Smooth muscle cell (in vitro differentiated cells): ENCODE data around the gene SLIT3. TPM values are rescaled to one million over a fixed set of nuclear protein-coding genes. Genes with fewer than 3 reads are reported as not detected.

Experiments used
- DNase-seq: peaks from one replicate; lab custom pipeline; 2025; ENCODE audit not compliant: unreplicated experiment; lab: John Stamatoyannopoulos, UW
- H2AFZ ChIP-seq: fragments of 200-600 bp; sonication (generic); 2 replicates; pipeline ENCODE4 v1.6.0; 2016; ENCODE audit warnings: antibody characterized with exemption, low read depth, mild to moderate bottlenecking
- H3F3A ChIP-seq: fragments of 200-600 bp; sonication (generic); 2 replicates; pipeline ENCODE4 v1.6.0; 2017; ENCODE audit warnings: antibody characterized with exemption, low read depth
- H3K27ac ChIP-seq: fragments of 200-600 bp; sonication (generic); 2 replicates; pipeline ENCODE4 v1.5.1; 2016; ENCODE audit warnings: low read depth, mild to moderate bottlenecking
- H3K27me3 ChIP-seq: fragments of 200-600 bp; sonication (generic); 2 replicates; pipeline ENCODE4 v1.6.1; 2016; ENCODE audit warnings: low read depth, mild to moderate bottlenecking
- H3K36me3 ChIP-seq: fragments of 200-600 bp; sonication (generic); 2 replicates; pipeline ENCODE4 v1.5.1; 2016; ENCODE audit warnings: low read depth
- H3K4me1 ChIP-seq: fragments of 200-600 bp; sonication (generic); 2 replicates; pipeline ENCODE4 v1.5.1; 2016; ENCODE audit warnings: low read depth
- H3K4me2 ChIP-seq: fragments of 200-600 bp; sonication (generic); 2 replicates; pipeline ENCODE4 v1.6.0; 2016; ENCODE audit warnings: mild to moderate bottlenecking
- H3K4me3 ChIP-seq: fragments of 200-600 bp; sonication (generic); 2 replicates; pipeline ENCODE4 v1.5.1; 2016; ENCODE audit warnings: mild to moderate bottlenecking
- H3K79me2 ChIP-seq: fragments of 200-600 bp; sonication (generic); 2 replicates; pipeline ENCODE4 v1.6.0; 2016; ENCODE audit warnings: low read depth, mild to moderate bottlenecking
- H3K9ac ChIP-seq: fragments of 200-600 bp; sonication (generic); 2 replicates; pipeline ENCODE4 v1.6.0; 2016; ENCODE audit warnings: low read depth
- H3K9me3 ChIP-seq: fragments of 200-600 bp; sonication (generic); replicated peaks from 2 replicates; pipeline ENCODE4 v1.5.1; 2016; ENCODE audit warnings: low read depth
- H4K20me1 ChIP-seq: fragments of 200-600 bp; sonication (generic); 2 replicates; pipeline ENCODE4 v1.6.0; 2016; ENCODE audit warnings: low read depth
- CTCF ChIP-seq: fragments of 200-600 bp; sonication (generic); IDR thresholded peaks from 2 replicates; pipeline ENCODE4 v1.5.1; 2017; ENCODE audit warnings: borderline replicate concordance, mild to moderate bottlenecking, antibody characterized with exemption; ENCODE audit not compliant: insufficient read depth, poor library complexity, severe bottlenecking
- WGBS: methylation state at CpG from one replicate; pipeline ENCODE4 v1.1.7; 2016; ENCODE audit warnings: low lambda C conversion rate; 5-methylcytosine and 5-hydroxymethylcytosine counted together
- polyA plus RNA-seq: library from polyadenylated mRNA; unstranded; fragments of >200 nt; fragmentation: Nextera tagmentation; extraction: Ambion mirVana; gene quantifications from 2 replicates; pipeline ENCODE4 v1.2.1, GENCODE V29; 2016
- total RNA-seq: library from RNA; depleted of rRNA; stranded (reverse); fragments of >200 nt; gene quantifications from 2 replicates; pipeline ENCODE4 v1.2.3, GENCODE V29; 2014

The SLIT3 gene
- total and polyA plus RNA-seq, 2 experiments from 2014 or later: 25.4 to 29.5 TPM

GRCh38 chr5:169202969-169203368, 98.0 kb downstream of the SLIT3 start:
- Histone ChIP-seq H3K36me3 (no peaks in the 10 kb centered on the region), H3K9me3 (no peaks in the 10 kb centered on the region), H3K27ac (no peak overlapping the region), H3K4me2 (no peak overlapping the region), H3K4me1 (no peaks in the 10 kb centered on the region), H3K79me2 (no peaks in the 10 kb centered on the region), H3K9ac (no peak overlapping the region), H4K20me1 (no peaks in the 10 kb centered on the region), H2AFZ (no peak overlapping the region), H3K27me3 (no peaks in the 10 kb centered on the region), H3K4me3 (no peak overlapping the region), H3F3A (no peaks in the 10 kb centered on the region)
- 95% methylated on average over 3 of the region's 3 CpGs for WGBS
- no peak for DNase-seq
- no peak for TF ChIP-seq CTCF

- no peaks in the 10 kb centered on the region for H3K4me1 ChIP-seq
- no peak for DNase-seq
- no peaks in the 10 kb centered on the region for H3K27me3 ChIP-seq
- no peak overlapping the region for H3K27ac ChIP-seq
- TF ChIP-seq CTCF: no peak
- no peaks in the 10 kb centered on the region for H4K20me1 ChIP-seq
- H3K79me2 ChIP-seq: no peaks in the 10 kb centered on the region
- no peaks in the 10 kb centered on the region for H3K36me3 ChIP-seq
- H2AFZ ChIP-seq: no peak overlapping the region
- no peak overlapping the region for H3K4me2 ChIP-seq
- H3K9ac ChIP-seq: no peak overlapping the region
- no peaks in the 10 kb centered on the region for H3F3A ChIP-seq
- H3K9me3 ChIP-seq: no peaks in the 10 kb centered on the region
- H3K4me3 ChIP-seq: no peak overlapping the region
Observed at GRCh38 chr5:169201597-169201996, 99.3 kb downstream of the SLIT3 start.

GRCh38 chr5:169200125-169200778, 100.7 kb downstream of the SLIT3 start:
- WGBS: 74% methylated on average over 5 of the region's 6 CpGs
- no peaks in the 10 kb centered on the region for H3K79me2 ChIP-seq
- no peak overlapping the region for H3K9ac ChIP-seq
- no peak overlapping the region for H3K4me3 ChIP-seq
- no peaks in the 10 kb centered on the region for H3F3A ChIP-seq
- H2AFZ ChIP-seq: no peak overlapping the region
- TF ChIP-seq CTCF: no peak
- H3K4me2 ChIP-seq: no peak overlapping the region
- H4K20me1 ChIP-seq: peaks cover under 1% of the 10 kb centered on the region
- H3K27ac ChIP-seq: no peak overlapping the region
- H3K36me3 ChIP-seq: no peaks in the 10 kb centered on the region
- no peaks in the 10 kb centered on the region for H3K9me3 ChIP-seq
- H3K27me3 ChIP-seq: no peaks in the 10 kb centered on the region
- no peaks in the 10 kb centered on the region for H3K4me1 ChIP-seq
- DNase-seq: no peak

- Histone ChIP-seq H2AFZ (no peak overlapping the region), H4K20me1 (peaks cover 4% of the 10 kb centered on the region), H3K4me1 (no peaks in the 10 kb centered on the region), H3K27me3 (no peaks in the 10 kb centered on the region), H3K36me3 (no peaks in the 10 kb centered on the region), H3K9me3 (no peaks in the 10 kb centered on the region), H3K9ac (no peak overlapping the region), H3K27ac (no peak overlapping the region), H3K79me2 (no peaks in the 10 kb centered on the region), H3F3A (no peaks in the 10 kb centered on the region), H3K4me3 (no peak overlapping the region), H3K4me2 (no peak overlapping the region)
- peak; percentile 25 for TF ChIP-seq CTCF
- no peak for DNase-seq
- WGBS: 75% methylated on average over 1 of the region's 1 CpG
Observed at GRCh38 chr5:169197343-169197742, 103.6 kb downstream of the SLIT3 start.
